GM23248 (cell line): ENCODE data around the gene LCN6.

Source experiments
- EZH2 ChIP-seq: fragments of 200-600 bp; sonication (generic); IDR thresholded peaks from 2 replicates; pipeline ENCODE4 v1.6.1; 2018; ENCODE audit warnings: antibody characterized with exemption, mild to moderate bottlenecking; ENCODE audit not compliant: insufficient read depth, poor library complexity, severe bottlenecking
- EZH2phosphoT487 ChIP-seq: fragments of 200-600 bp; sonication (generic); IDR thresholded peaks from 2 replicates; pipeline ENCODE4 v1.6.1; 2018; ENCODE audit warnings: antibody characterized with exemption, moderate library complexity, mild to moderate bottlenecking, low read depth; ENCODE audit not compliant: insufficient read depth

DNA sequence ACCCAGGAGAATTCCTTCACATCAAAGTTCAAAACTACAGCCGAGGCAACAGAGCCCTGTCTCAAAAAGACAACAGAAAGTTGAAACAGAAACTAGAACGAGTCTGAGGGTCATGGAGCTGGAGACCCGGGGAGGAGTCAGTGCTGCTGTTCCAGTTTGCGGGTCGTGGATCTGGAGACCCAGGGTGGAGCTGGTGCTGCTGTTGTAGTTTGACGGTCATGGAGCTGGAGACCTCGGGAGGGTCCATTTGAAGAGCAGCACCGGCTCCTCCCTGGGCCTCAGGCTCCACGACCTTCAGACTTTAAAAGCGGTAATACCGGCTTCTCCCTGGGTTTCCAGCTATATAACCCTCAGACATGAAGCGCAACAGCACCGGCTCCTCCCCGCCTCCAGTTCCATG lies 29.0 kb upstream of the LCN6 start:
- TF ChIP-seq EZH2phosphoT487 (no peak), EZH2 (no peak)
